Measurements from ENCODE around the gene TBCK. TPM values are rescaled to one million over a fixed set of nuclear protein-coding genes. Genes with fewer than 3 reads are reported as not detected.

TBCK gene
- total and polyA plus RNA-seq, 2 of the 13 experiments (the other 11 are each of a cell fraction or from before 2014, with no cell fraction given): 51.0 to 62.4 TPM

DNA sequence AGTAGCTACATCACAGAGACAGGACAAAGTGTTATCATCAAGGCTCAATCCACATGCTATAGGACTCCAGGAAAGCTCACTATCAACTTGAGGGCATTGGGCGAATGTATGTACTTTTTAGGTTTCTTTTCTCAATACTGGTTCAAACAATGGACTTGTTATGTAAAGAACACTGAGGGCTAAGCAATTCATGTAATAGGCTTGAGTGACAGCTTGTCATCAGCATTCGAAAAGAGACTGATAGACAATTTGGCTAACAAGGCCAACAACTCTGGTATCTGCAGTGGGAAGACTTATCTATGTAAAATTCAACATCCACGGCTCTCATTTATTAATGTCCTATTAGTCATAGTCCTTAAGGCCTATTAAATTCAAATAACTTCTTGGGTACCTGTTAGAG, 279.7 kb downstream of the TBCK start (continued):
- TF ChIP-seq, protein P1, sequence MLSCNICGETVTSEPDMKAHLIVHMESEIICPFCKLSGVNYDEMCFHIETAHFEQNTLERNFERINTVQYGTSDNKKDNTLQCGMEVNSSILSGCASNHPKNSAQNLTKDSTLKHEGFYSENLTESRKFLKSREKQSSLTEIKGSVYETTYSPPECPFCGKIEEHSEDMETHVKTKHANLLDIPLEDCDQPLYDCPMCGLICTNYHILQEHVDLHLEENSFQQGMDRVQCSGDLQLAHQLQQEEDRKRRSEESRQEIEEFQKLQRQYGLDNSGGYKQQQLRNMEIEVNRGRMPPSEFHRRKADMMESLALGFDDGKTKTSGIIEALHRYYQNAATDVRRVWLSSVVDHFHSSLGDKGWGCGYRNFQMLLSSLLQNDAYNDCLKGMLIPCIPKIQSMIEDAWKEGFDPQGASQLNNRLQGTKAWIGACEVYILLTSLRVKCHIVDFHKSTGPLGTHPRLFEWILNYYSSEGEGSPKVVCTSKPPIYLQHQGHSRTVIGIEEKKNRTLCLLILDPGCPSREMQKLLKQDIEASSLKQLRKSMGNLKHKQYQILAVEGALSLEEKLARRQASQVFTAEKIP (CRISPR knock-in tag; IDR thresholded peaks at IDR 0.05; ENCODE audit: borderline replicate concordance): no peak
- TF ChIP-seq SP1 (IDR thresholded peaks at IDR 0.05) (no peak), SP1 (CRISPR knock-in tag; IDR thresholded peaks at IDR 0.05) (no peak)
- TF ChIP-seq, protein P2, sequence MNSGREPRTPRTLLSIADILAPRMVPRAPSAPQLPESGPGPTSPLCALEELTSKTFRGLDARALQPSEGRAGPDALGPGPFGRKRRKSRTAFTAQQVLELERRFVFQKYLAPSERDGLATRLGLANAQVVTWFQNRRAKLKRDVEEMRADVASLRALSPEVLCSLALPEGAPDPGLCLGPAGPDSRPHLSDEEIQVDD (CRISPR knock-in tag; IDR thresholded peaks at IDR 0.05; ENCODE audit: borderline replicate concordance): no peak

DNA sequence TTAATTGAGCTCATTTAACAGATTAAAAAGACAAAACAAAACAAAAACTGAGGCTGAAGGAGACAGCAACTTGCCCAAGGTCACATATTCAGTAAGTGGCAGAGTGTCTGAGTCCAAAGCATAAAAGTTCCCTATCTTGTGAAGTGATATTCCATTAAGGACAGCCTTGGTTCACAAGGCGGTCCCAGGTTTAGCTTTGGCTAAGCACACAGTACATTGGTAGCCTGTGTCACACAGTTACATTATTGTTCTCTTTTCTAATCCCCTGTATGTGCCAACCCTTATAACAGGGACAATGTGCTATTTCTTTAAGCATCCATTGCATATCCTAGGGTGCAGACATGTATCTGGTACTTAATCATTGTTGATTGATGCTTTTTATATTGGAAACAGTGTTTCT, 280.8 kb downstream of the TBCK start:
- Histone ChIP-seq H3K4me1 (ENCODE audit: insufficient read depth, low read length) (peaks cover 60% of the 10 kb centered on the region), H3K9me3 (ENCODE audit: low read length) (peaks cover 13% of the 10 kb centered on the region; the same call in 1 of the 2 replicates), H3K27me3 (ENCODE audit: control insufficient read depth in 1 of 2, insufficient read depth in 2 of 2, low read length in 2 of 2) (no peaks in the 10 kb centered on the region), H4K20me1 (ENCODE audit: insufficient read depth, low read length) (no peaks in the 10 kb centered on the region), H3K79me2 (ENCODE audit: insufficient read depth, low read length) (no peaks in the 10 kb centered on the region), H3K4me2 (ENCODE audit: low read depth, low read length) (0 out of 2 replicates have a peak overlapping the region, but pooled peaks have one; percentile 6), H3K9ac (ENCODE audit: insufficient read depth, low read depth, low read length) (no peak overlapping the region), H3K36me3 (replicated peaks in 1 of 2; ENCODE audit: control insufficient read depth in 1 of 2, insufficient read depth in 2 of 2, low read length in 2 of 2) (no peaks in the 10 kb centered on the region), H2AFZ (ENCODE audit: low read length) (no peak overlapping the region), H3K4me3 (replicated peaks in 1 of 3; ENCODE audit: insufficient read depth in 1 of 3, low read depth in 2 of 3, low read length in 3 of 3) (no peak overlapping the region), H3K27ac (ENCODE audit: extremely low read length, insufficient read depth, low read length) (peak overlapping the region; percentile 21)
- DNase-seq (ENCODE audit: low spot score): peak; percentile 59
- no peak for FAIRE-seq
- POLR2A ChIA-PET: no interaction called here
- no TSS peak for BruUV-seq (replicated peaks)
- in situ Hi-C loops (cut with HindIII; ENCODE audit: extremely low pct_ligation_motif_present, low pct_unique_long_range_greater_than_20kb): no loop called here
- WGBS (ENCODE audit: low lambda C conversion rate): 91% methylated on average over 1 of the region's 1 CpG
- intact Hi-C loops (cut with micrococcal nuclease; ENCODE audit: unreplicated experiment): loop anchor here (10.0 kb wide), 1 partner anchor 330 kb away; the partner anchor contains the start of genes GSTCD and INTS12
- CTCF ChIA-PET (ENCODE audit: low intra/inter-chr PET ratio, low total read pairs): no interaction called here
- ATAC-seq: peak; percentile 55
- TF ChIP-seq MEF2D (CRISPR knock-in tag; IDR thresholded peaks at IDR 0.05) (no peak), SKI (IDR thresholded peaks at IDR 0.05; ENCODE audit: partially characterized antibody) (no peak), HES4 (CRISPR knock-in tag; IDR thresholded peaks at IDR 0.05; ENCODE audit: borderline replicate concordance) (no peak), GZF1 (CRISPR knock-in tag; IDR thresholded peaks at IDR 0.05) (no peak), ZNF350 (CRISPR knock-in tag; IDR thresholded peaks at IDR 0.05; ENCODE audit: borderline replicate concordance, low read depth) (no peak), EP300 (IDR thresholded peaks at IDR 0.05; ENCODE audit: low read depth in 2 of 2, low read length in 2 of 2) (peak in 1 of 2 experiments; percentile 21; a peak in 1 of 4 replicates), EP300 (CRISPR knock-in tag; IDR thresholded peaks at IDR 0.05; ENCODE audit: borderline replicate concordance) (no peak), SOX13 (IDR thresholded peaks at IDR 0.05) (no peak), SOX13 (CRISPR knock-in tag; conservative IDR thresholded peaks at IDR 0.05 in 1 of 2, IDR thresholded peaks at IDR 0.05 in 1 of 2) (0 out of 4 replicates have a peak, but pooled peaks of 1 of the 2 experiments have one; percentile 32), PTBP1 (IDR thresholded peaks at IDR 0.05; ENCODE audit: low read depth, low read length, poor library complexity, severe bottlenecking) (no peak), NCOA2 (CRISPR knock-in tag; IDR thresholded peaks at IDR 0.05) (0 out of 2 replicates have a peak, but pooled peaks have one; percentile 21), ZFP62 (CRISPR knock-in tag; IDR thresholded peaks at IDR 0.05) (no peak), ZNF563 (CRISPR knock-in tag; IDR thresholded peaks at IDR 0.05) (no peak)
- TF ChIP-seq, protein P3, sequence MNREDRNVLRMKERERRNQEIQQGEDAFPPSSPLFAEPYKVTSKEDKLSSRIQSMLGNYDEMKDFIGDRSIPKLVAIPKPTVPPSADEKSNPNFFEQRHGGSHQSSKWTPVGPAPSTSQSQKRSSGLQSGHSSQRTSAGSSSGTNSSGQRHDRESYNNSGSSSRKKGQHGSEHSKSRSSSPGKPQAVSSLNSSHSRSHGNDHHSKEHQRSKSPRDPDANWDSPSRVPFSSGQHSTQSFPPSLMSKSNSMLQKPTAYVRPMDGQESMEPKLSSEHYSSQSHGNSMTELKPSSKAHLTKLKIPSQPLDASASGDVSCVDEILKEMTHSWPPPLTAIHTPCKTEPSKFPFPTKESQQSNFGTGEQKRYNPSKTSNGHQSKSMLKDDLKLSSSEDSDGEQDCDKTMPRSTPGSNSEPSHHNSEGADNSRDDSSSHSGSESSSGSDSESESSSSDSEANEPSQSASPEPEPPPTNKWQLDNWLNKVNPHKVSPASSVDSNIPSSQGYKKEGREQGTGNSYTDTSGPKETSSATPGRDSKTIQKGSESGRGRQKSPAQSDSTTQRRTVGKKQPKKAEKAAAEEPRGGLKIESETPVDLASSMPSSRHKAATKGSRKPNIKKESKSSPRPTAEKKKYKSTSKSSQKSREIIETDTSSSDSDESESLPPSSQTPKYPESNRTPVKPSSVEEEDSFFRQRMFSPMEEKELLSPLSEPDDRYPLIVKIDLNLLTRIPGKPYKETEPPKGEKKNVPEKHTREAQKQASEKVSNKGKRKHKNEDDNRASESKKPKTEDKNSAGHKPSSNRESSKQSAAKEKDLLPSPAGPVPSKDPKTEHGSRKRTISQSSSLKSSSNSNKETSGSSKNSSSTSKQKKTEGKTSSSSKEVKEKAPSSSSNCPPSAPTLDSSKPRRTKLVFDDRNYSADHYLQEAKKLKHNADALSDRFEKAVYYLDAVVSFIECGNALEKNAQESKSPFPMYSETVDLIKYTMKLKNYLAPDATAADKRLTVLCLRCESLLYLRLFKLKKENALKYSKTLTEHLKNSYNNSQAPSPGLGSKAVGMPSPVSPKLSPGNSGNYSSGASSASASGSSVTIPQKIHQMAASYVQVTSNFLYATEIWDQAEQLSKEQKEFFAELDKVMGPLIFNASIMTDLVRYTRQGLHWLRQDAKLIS (CRISPR knock-in tag; IDR thresholded peaks at IDR 0.05): no peak
